ENCODE data around the gene FBXL16. TPM values are rescaled to one million over a fixed set of nuclear protein-coding genes. Genes with fewer than 3 reads are reported as not detected.

The FBXL16 gene
- total and polyA plus RNA-seq, 2 of the 13 experiments (the other 11 are each of a cell fraction or from before 2014, with no cell fraction given): 0.22 to 2.0 TPM

DNA sequence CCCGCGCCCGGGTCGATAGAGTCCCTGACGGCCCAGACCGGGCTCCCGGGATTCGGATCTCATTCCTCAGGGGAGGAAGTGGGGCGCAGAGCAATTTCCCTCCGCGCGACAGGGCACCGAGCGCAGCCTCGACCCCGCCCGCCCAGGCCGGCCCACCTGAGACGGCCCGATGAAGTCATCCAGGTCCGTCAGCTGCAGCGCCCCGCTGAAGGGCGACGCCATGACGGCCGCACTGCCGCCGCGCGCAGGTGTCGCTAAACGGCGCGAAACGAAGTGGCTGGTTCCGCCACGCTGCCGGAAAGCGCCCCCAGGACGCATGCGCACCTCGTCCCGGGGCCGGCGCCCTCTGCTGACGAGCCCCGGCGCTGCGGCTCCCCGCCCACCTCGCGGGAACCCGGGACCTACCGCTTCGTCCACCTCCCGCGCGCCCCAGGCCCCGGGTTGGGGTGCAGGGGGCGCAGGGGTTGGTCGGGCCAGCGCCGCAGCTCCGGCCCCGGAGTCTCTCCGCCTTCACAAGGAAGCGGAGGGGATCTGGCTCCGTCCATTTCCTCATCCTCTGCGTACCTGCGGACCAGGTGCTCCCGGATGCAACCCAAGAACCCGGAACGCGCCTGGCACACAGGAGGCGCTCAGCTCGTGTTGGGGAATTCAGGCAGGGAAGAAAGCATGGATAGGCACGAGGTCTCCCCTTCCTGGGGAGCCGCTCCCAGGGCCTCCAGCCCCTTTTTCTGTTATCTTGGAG is 35.3 kb upstream of the FBXL16 start, which contains the start of gene CIAO3 (continued):
- 0 out of 2 replicates have a peak, but pooled peaks have one; percentile 49 for TF ChIP-seq KLF13 (CRISPR knock-in tag; IDR thresholded peaks at IDR 0.05)
- peak; percentile 97 for TF ChIP-seq HDAC1 (CRISPR knock-in tag; IDR thresholded peaks at IDR 0.05)
- peak; percentile 61 for TF ChIP-seq ZNF552 (CRISPR knock-in tag; IDR thresholded peaks at IDR 0.05; ENCODE audit: borderline replicate concordance)
- TF ChIP-seq, protein P1, sequence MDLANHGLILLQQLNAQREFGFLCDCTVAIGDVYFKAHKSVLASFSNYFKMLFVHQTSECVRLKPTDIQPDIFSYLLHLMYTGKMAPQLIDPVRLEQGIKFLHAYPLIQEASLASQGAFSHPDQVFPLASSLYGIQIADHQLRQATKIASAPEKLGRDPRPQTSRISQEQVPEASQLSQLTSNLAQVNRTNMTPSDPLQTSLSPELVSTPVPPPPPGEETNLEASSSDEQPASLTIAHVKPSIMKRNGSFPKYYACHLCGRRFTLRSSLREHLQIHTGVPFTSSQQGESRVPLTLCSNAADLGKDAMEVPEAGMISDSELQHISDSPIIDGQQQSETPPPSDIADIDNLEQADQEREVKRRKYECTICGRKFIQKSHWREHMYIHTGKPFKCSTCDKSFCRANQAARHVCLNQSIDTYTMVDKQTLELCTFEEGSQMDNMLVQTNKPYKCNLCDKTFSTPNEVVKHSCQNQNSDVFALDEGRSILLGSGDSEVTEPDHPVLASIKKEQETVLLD (CRISPR knock-in tag; IDR thresholded peaks at IDR 0.05; ENCODE audit: low read depth): peak; percentile 61; the same call in 1 of the 2 replicates
- TF ChIP-seq RNF2 (conservative IDR thresholded peaks at IDR 0.05; ENCODE audit: low read depth): no peak
- peak; percentile 65 for TF ChIP-seq ZNF263 (CRISPR knock-in tag; IDR thresholded peaks at IDR 0.05)
- TF ChIP-seq HMG20B (CRISPR knock-in tag; conservative IDR thresholded peaks at IDR 0.05): no peak
- TF ChIP-seq, protein P2, sequence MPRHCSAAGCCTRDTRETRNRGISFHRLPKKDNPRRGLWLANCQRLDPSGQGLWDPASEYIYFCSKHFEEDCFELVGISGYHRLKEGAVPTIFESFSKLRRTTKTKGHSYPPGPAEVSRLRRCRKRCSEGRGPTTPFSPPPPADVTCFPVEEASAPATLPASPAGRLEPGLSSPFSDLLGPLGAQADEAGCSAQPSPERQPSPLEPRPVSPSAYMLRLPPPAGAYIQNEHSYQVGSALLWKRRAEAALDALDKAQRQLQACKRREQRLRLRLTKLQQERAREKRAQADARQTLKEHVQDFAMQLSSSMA (CRISPR knock-in tag; IDR thresholded peaks at IDR 0.05): peak; percentile 100
- no peak for TF ChIP-seq NFE2L2 (IDR thresholded peaks at IDR 0.05; ENCODE audit: low read length)
- TF ChIP-seq ZNF543 (CRISPR knock-in tag; IDR thresholded peaks at IDR 0.05): peak; percentile 67; the same call in 1 of the 2 replicates
- peak; percentile 58 for TF ChIP-seq HNRNPLL (IDR thresholded peaks at IDR 0.05; ENCODE audit: low read depth, low read length, poor library complexity, severe bottlenecking)
- TF ChIP-seq PPARG (CRISPR knock-in tag; conservative IDR thresholded peaks at IDR 0.05): peak; percentile 55; the same call in 1 of the 2 replicates
- TF ChIP-seq, protein P3, sequence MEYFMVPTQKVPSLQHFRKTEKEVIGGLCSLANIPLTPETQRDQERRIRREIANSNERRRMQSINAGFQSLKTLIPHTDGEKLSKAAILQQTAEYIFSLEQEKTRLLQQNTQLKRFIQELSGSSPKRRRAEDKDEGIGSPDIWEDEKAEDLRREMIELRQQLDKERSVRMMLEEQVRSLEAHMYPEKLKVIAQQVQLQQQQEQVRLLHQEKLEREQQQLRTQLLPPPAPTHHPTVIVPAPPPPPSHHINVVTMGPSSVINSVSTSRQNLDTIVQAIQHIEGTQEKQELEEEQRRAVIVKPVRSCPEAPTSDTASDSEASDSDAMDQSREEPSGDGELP (IDR thresholded peaks at IDR 0.05; ENCODE audit: borderline replicate concordance, low read depth): peak; percentile 90; the same call in 1 of the 2 replicates
- TF ChIP-seq, protein P4, sequence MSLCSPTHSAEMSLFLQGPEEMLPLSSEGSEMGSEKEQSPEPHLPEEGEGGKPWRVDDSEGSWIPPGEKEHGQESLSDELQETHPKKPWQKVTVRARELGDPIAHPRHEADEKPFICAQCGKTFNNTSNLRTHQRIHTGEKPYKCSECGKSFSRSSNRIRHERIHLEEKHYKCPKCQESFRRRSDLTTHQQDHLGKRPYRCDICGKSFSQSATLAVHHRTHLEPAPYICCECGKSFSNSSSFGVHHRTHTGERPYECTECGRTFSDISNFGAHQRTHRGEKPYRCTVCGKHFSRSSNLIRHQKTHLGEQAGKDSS (CRISPR knock-in tag; IDR thresholded peaks at IDR 0.05; ENCODE audit: borderline replicate concordance, low read depth): peak; percentile 92
- no peak for TF ChIP-seq NKX3-1 (CRISPR knock-in tag; IDR thresholded peaks at IDR 0.05)
- TF ChIP-seq GTF3A (CRISPR knock-in tag; conservative IDR thresholded peaks at IDR 0.05): peak; percentile 95
- TF ChIP-seq ZSCAN20 (CRISPR knock-in tag; IDR thresholded peaks at IDR 0.05; ENCODE audit: borderline replicate concordance): 0 out of 2 replicates have a peak, but pooled peaks have one; percentile 33
- TF ChIP-seq, protein P5, sequence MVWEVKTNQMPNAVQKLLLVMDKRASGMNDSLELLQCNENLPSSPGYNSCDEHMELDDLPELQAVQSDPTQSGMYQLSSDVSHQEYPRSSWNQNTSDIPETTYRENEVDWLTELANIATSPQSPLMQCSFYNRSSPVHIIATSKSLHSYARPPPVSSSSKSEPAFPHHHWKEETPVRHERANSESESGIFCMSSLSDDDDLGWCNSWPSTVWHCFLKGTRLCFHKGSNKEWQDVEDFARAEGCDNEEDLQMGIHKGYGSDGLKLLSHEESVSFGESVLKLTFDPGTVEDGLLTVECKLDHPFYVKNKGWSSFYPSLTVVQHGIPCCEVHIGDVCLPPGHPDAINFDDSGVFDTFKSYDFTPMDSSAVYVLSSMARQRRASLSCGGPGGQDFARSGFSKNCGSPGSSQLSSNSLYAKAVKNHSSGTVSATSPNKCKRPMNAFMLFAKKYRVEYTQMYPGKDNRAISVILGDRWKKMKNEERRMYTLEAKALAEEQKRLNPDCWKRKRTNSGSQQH (CRISPR knock-in tag; IDR thresholded peaks at IDR 0.05; ENCODE audit: low read depth): peak; percentile 91; the same call in 1 of the 2 replicates
- TF ChIP-seq, protein P6, sequence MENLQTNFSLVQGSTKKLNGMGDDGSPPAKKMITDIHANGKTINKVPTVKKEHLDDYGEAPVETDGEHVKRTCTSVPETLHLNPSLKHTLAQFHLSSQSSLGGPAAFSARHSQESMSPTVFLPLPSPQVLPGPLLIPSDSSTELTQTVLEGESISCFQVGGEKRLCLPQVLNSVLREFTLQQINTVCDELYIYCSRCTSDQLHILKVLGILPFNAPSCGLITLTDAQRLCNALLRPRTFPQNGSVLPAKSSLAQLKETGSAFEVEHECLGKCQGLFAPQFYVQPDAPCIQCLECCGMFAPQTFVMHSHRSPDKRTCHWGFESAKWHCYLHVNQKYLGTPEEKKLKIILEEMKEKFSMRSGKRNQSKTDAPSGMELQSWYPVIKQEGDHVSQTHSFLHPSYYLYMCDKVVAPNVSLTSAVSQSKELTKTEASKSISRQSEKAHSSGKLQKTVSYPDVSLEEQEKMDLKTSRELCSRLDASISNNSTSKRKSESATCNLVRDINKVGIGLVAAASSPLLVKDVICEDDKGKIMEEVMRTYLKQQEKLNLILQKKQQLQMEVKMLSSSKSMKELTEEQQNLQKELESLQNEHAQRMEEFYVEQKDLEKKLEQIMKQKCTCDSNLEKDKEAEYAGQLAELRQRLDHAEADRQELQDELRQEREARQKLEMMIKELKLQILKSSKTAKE (CRISPR knock-in tag; IDR thresholded peaks at IDR 0.05; ENCODE audit: borderline replicate concordance): peak; percentile 57; the same call in 1 of the 2 replicates
- TF ChIP-seq PHF8 (CRISPR knock-in tag; IDR thresholded peaks at IDR 0.05): peak; percentile 82
- no peak for TF ChIP-seq IKZF4 (CRISPR knock-in tag; IDR thresholded peaks at IDR 0.05; ENCODE audit: borderline replicate concordance, low read depth, not compliant biosample characterization)
